Measurements from ENCODE around the gene MPL. TPM values are rescaled to one million over a fixed set of nuclear protein-coding genes. Genes with fewer than 3 reads are reported as not detected.

MPL gene
- total and polyA plus RNA-seq, 2 of the 8 experiments (the other 6 are each of a cell fraction or from before 2014, with no cell fraction given), result 0.08 TPM; not detected in 1

DNA sequence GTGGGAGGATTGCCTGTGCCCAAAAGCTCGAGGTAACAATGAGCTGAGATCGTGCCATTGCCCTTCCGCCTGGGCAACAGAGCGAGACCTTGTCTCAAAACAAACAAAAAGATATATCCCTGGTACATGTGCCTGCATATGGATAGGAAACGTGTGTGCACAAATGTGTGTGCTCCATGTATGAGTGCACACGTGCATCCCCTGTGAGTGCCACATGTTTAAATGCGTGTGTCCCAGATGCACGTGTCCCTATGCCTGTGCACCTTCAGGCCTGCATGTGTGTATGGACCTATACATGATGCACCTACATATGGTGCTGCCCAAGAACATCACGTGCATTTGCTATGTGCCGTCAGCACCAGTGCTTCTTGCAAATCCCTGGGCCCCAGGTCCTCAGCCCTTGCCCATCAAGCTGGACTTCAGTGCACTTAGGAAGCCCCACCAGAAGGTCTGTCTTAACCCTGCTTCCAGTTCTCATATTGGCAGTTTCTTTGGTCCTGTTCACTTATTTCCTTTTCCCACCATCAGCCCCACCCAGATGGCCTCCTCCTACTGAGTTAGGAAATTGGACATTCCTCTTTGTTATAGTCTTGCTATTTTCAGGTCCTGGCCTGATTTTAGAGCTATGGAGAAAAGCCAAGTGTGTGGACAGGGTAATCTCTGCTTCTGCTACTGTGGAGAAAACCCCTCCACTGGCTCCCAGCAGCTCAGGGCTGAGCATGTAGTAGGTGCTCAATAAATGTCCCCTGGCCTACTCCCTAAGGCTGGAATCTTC lies 21.5 kb upstream of the MPL start (continued):
- TF ChIP-seq HDAC2 (IDR thresholded peaks at IDR 0.05; ENCODE audit: borderline replicate concordance in 1 of 2, low read depth in 2 of 2, low read length in 2 of 2), result no peak
- no peak for TF ChIP-seq TBP (IDR thresholded peaks at IDR 0.05; ENCODE audit: low read depth, low read length)
- no peak for TF ChIP-seq KDM4A (IDR thresholded peaks at IDR 0.05; ENCODE audit: low read depth, low read length, severe bottlenecking)
- TF ChIP-seq BRCA1 (IDR thresholded peaks at IDR 0.05; ENCODE audit: low read depth, low read length), result no peak
- no peak for TF ChIP-seq GABPA (IDR thresholded peaks at IDR 0.05; ENCODE audit: borderline replicate concordance, insufficient read depth, low read length)
